ENCODE results near the gene RGS6.

The RGS6 gene

GRCh38 chr14:72539661-72540315 lies 607.6 kb downstream of the RGS6 start:
- no peak for DNase-seq

DNA sequence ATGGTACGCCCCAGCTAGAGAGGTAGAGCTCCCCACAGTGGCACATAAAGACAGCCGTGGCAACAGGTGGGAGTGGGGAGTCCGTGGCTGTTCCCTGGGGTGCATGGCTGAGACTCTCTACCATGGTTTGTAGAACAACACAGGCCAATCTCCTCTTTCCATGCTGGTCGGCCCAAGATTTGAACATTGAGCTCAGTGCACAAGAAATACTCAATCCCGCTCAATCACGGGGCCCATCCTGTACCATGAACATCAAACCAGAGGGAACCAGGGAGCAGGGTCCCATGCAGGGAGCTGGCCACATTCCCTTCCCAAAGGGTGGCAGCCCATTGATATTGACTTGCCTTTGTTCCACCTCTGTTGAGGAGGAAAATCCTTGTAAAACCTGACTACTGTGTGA lies 608.6 kb downstream of the RGS6 start:
- no peak for DNase-seq

- DNase-seq: no peak
Measured at GRCh38 chr14:72541546-72541945, 609.3 kb downstream of the RGS6 start.

GRCh38 chr14:72543341-72543740 lies 611.1 kb downstream of the RGS6 start:
- no peak for DNase-seq

DNA sequence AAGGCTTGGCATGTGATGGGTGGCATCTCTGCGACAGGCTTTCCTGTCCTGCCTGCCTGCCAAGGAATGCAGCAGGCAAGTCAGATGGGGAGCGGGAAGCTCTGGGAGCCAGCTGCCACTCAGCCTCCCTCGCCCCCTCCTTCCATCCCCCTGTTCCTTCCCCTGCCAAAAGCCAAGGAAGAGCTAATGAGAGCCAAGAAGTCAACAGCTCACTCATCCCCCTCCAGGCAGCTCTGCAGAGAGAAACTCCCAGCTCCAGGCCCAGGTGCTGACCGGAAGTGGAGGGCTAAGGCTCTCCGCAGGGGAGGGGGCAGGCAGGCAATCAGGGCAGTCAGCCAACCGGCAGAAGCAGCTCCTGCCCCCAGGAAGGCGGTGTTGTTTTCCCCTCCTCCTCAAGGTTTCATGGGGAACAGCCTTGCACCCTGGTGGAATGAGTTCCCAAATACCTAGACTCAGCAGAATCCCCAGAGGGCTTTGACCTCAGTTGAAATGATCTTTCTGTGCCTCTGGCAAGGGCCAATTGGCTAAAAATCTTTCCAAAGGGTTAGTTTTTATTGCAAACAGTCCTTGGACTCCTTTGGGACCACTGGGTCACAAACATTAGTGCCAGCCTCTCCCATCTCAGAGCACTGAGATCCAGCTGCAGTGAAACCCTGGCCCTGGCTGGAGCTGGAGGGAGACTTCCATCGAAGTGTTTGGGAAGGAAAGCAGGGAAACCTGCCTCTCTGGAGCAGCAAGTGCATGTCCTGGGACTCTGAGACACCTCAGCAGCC lies 612.6 kb downstream of the RGS6 start:
- DNase-seq: no peak

DNA sequence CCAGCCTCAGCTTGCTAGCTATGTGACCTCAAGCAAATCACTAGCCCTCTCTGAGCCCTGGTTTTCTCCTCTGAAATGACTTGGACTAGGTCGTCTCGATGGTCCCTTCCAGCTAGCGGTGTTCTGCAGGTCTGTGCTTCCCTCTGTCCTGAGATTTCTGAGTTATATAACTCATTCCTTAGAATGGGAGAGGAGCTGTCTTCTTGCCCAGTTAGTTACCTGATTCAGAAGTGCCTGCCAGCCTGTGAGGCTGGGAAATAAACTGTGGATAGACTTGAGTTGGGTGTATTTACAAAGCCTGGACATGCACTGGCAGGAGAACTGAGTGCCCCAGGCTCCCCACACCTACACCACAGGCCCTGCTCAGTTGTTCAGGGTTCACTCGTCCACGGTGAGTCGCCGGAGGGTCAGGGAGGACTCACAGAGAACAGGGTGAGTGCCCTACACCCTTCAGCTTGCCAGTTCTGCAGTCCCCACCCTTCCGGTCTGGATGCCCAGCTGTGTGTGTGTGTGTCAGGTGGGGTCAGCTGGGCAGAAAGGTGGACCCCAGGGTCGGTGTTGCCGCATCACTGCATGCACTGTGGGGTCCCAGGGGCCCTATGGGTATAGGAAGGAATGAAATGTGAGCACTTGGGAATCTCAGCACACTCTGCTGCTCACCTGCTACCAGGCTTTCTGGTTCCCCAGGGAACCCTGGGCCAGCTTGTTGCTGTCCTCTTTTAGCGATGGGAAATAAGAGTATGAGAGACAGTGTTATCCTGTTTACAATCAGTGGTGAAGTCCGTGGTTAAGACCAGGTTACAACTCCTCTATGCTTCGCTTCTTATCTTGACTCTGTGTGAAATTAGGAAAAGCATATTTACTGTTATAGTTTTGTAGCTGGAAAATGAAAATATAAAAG lies 613.4 kb downstream of the RGS6 start:
- DNase-seq: no peak

GRCh38 chr14:72546344-72547016 lies 614.3 kb downstream of the RGS6 start:
- DNase-seq: no peak

DNA sequence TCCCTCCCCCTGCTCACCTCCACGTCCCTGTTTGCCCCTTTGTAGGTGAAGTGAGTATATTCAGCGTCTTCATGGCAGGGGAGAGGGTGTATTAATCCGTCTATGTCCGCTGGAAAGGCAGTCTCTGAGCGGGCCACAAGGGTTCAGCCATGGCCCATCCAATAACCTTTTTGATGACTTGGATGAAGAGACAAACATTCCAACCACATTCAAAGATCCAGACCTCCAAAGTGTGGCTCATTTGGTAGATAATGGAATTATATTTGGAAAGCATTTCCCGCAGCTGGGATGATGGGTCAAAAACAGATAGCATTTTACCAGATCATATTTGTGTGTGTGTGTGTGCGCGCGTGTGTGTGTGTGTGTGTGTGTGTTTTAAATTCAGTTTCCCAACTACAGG lies 615.8 kb downstream of the RGS6 start:
- DNase-seq: no peak

- DNase-seq: no peak
Measured at GRCh38 chr14:72549026-72549425, 616.8 kb downstream of the RGS6 start.

GRCh38 chr14:72549854-72550253 lies 617.6 kb downstream of the RGS6 start:
- DNase-seq: no peak

- no peak for DNase-seq
Measured at GRCh38 chr14:72550513-72550912, 618.3 kb downstream of the RGS6 start.

DNA sequence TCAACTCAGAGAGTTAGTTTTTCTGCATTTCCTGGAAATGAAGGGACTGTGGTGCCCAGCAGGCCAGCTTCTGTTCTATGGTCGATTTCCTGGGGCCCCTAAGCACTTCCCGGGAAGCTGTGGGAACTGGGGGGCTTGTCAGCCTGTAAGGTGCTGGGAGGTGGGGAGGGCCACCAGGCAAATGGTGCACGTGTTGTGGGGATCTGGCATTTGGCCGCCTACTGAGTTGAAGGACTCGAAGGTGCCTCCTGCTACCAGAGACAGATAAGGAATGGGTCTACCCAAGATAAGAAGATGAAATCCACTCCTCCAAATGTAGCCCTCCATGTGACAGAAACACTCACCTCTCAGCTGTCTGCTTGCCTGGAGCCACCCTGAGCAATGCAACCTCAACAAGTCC lies 620.0 kb downstream of the RGS6 start:
- DNase-seq: no peak

- DNase-seq: no peak
Measured at GRCh38 chr14:72553161-72553560, 620.9 kb downstream of the RGS6 start.

DNA sequence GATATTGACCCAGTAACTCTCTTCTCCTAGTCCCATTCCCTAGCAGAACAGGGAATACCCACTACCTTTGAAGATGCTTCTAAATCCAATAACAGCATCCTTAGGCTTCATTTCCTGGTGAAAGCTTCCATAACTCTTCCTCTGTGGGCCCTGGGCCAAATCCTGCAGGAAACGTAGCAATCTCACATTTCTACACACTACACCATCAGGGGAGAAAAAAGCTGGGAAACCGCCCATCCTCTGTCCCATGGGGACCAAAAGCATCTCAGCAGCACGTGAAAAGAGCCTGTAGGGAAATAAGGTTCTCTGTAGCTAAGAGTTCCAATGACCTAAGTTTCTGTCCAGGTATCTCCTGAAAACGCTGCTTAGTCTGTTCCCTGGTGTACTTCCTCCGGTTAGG lies 621.4 kb downstream of the RGS6 start:
- no peak for DNase-seq

GRCh38 chr14:72554401-72554800 lies 622.2 kb downstream of the RGS6 start:
- DNase-seq: no peak

DNA sequence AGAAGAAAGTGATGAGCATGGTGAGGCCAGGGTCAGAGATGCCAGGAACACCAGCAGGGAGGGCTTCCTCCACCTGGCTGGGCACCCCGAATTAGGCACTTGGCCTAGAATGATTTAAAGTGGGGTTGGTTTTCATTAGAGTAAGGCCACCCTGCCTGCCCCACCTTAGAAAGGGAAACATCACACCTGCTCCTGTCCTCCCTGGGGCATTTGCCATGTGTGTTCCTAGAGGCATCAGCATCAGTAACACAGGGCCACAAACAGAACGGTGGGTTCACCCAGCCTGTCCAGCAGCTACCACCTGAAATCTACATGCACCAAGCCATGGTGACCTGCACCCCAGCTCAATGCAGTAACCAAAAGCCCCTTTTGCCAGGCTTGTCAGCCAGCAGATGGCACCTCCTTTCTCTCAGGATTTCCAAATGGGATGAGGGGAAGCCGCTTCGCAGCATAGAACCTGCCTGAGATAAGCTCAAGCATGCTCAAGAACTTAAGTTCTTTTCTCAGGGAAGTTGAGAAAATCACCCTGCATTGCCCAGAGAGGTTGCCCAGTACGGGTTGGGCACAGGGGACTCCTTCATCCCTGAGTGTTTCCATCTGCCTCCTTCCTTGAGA lies 622.9 kb downstream of the RGS6 start:
- DNase-seq: no peak

- no peak for DNase-seq
Measured at GRCh38 chr14:72555609-72556000, 623.4 kb downstream of the RGS6 start.

DNA sequence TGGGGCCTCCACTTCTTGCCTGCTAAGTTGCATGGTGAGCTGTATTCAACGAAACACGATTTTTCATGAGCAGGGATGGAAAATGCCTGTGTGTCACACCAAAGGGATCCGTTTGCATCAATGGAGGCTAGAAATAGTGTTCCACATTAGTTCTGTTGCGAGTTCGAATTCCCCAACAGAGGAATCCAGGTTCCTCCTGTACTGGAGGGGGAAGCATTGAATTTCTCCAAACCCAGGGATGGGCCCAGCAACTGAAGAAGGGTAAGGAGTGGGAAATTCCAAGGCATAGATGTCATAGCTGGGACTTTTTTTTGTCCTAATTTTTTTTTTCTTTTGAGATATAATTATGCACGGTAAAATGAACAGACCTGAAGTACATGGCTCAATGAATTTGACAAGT lies 625.4 kb downstream of the RGS6 start:
- no peak for DNase-seq

DNA sequence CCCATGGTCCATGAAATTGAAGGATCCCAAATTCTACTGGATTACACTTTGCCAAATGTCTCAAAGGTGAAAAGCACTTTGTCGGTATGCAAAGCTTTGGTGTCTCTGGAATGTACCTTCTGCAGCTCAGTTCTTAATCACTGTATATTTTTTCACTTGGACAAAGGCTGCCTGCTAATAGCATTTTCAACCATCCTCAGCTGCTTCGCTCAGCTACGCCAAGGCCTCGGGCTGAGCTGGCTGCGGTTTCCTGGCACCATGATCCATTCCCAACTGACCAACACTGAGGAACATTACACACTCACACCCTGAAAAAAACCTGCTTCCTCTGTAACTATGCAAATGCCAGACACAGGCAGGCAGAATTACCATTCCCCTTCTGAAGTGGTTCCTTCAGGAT lies 626.5 kb downstream of the RGS6 start:
- no peak for DNase-seq

DNA sequence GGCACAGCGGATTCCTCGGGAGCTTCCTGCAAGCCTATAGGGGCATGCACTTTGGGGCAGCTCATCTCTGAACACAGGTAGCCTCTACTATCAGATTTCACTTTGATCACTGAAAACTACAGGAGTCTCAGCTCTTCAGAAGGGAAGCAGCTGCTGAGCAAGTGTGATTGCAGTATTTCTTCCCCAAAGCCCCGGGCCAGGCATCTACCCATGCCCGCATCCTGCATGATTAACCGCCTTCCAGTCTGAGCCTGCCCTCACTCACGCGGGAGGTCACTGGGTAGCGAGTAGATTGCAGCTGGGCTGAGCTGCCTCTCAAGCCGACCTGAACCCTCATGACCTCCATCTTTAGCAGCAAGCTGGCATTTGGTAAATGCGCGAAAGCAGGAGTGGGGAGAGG lies 627.0 kb downstream of the RGS6 start:
- DNase-seq: no peak

DNA sequence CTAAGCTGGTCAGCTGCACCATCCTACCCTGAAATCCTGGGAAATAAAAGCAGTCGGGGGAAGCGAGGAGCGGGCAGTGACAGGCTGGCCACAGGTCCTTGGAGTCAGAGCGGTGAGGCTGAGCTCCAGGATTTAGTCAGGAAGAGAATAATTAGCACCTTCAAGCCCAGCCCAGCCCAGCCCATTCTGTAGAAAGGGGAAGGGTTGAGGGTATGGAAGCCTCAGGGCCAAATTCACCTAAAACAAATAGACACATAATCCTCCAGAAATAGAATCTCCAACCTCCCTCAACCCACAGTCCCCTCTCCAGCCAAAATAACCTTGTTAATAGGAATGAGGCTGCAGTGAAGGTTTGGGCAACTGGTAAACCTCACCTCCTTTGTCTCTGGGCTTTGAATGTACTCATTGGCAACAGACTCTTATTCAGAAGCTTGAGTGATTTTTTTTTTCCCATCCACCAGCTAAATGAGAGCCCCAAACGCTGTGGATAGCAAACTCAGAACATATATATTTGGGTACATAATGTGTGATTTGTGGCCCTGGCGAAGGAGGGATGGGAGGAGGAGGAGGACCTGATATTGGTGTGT lies 627.5 kb downstream of the RGS6 start:
- no peak for DNase-seq

DNA sequence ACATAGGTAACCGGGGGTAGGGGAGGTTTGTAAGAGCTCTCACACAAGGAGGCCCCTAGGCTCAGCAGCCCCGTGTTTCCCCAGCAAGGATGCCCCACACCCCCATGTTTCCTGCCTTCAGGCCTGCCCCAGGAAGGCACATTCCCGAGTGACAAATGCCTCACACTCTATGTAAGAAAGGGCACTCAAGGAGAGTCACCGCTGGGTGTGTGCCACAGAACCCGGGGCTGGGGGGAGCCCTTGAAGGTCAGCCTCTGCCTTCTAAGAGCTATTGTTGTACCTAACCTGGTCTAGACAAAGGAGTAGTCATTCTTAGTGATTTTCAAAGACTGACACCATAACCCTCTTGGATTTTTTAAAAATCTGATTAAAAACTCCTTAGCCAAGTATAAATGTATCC lies 628.1 kb downstream of the RGS6 start:
- no peak for DNase-seq
